Measurements from ENCODE around the gene GABRG3. TPM values are rescaled to one million over a fixed set of nuclear protein-coding genes. Genes with fewer than 3 reads are reported as not detected.

Gene GABRG3
- total and polyA plus RNA-seq, 2 of the 4 experiments (the other 2 are of a cell fraction), result not detected

GRCh38 chr15:27231811-27232210 is 260.8 kb downstream of the GABRG3 start:
- Histone ChIP-seq H3K9ac (ENCODE audit: low read depth, low read length) (no peak overlapping the region), H2AK5ac (ENCODE audit: low read depth, low read length) (no peak overlapping the region), H4K91ac (ENCODE audit: insufficient read depth, low read depth, low read length) (no peak overlapping the region), H3K9me1 (ENCODE audit: insufficient read depth, low read length) (no peaks in the 10 kb centered on the region), H3K18ac (ENCODE audit: low read depth, low read length) (no peak overlapping the region), H2AK9ac (replicated peaks; ENCODE audit: low read depth, low read length, poor library complexity) (no peak overlapping the region), H3K27ac (ENCODE audit: insufficient read depth, low read length) (no peak overlapping the region), H3K4me1 (ENCODE audit: control insufficient read depth, insufficient read depth, low read length) (no peaks in the 10 kb centered on the region), H3K9me3 (ENCODE audit: control insufficient read depth, insufficient read depth, low read length) (peaks cover 24% of the 10 kb centered on the region), H3K23ac (ENCODE audit: low read depth, low read length) (no peak overlapping the region), H3K27me3 (ENCODE audit: control insufficient read depth, insufficient read depth, low read length) (no peaks in the 10 kb centered on the region), H3K4me3 (ENCODE audit: insufficient read depth, low read depth, low read length) (no peak overlapping the region), H3K79me1 (ENCODE audit: low read depth in 1 of 2, low read length in 2 of 2) (no peaks in the 10 kb centered on the region), H3K14ac (replicated peaks; ENCODE audit: low read depth, low read length) (no peak overlapping the region), H3K56ac (ENCODE audit: extremely low read depth, insufficient read depth, low read length) (no peak overlapping the region), H4K5ac (ENCODE audit: low read depth, low read length) (no peak overlapping the region), H2AFZ (replicated peaks; ENCODE audit: low read length, poor library complexity) (no peak overlapping the region), H4K20me1 (ENCODE audit: insufficient read depth, low read length) (no peaks in the 10 kb centered on the region), H4K8ac (ENCODE audit: low read depth in 2 of 2, low read length in 2 of 2) (no peak overlapping the region), H2BK5ac (ENCODE audit: low read depth, low read length, poor library complexity, severe bottlenecking) (no peak overlapping the region), H3K4me2 (ENCODE audit: low read depth, low read length) (no peak overlapping the region), H3K36me3 (ENCODE audit: control insufficient read depth, insufficient read depth, low read length) (no peaks in the 10 kb centered on the region), H2BK120ac (ENCODE audit: low read depth, low read length) (no peak overlapping the region), H2BK15ac (ENCODE audit: low read depth, low read length) (no peak overlapping the region), H3K4ac (ENCODE audit: low read depth, low read length) (no peak overlapping the region), H2BK20ac (ENCODE audit: low read depth, low read length) (no peak overlapping the region)
- CTCF ChIA-PET, result no interaction called here
- in situ Hi-C loops (cut with MboI; ENCODE audit: low sequenced_read_pairs) (no loop called here), dilution Hi-C loops (cut with HindIII; ENCODE audit: low sequenced_read_pairs, unreplicated experiment) (no loop called here), intact Hi-C loops (cut with micrococcal nuclease) (no loop called here)
- DNase-seq (no peak), ATAC-seq (ENCODE audit: low read depth) (no peak)
- TF ChIP-seq MAZ (IDR thresholded peaks at IDR 0.05; ENCODE audit: borderline replicate concordance, low read depth, low read length) (no peak), MXI1 (IDR thresholded peaks at IDR 0.05; ENCODE audit: borderline replicate concordance, low read depth, low read length) (no peak), RFX5 (IDR thresholded peaks at IDR 0.05; ENCODE audit: low read depth, low read length) (no peak), BHLHE40 (IDR thresholded peaks at IDR 0.05; ENCODE audit: low read depth, low read length) (no peak), USF2 (IDR thresholded peaks at IDR 0.05; ENCODE audit: low read depth, low read length) (no peak), NFE2L2 (IDR thresholded peaks at IDR 0.05; ENCODE audit: low read depth, low read length) (no peak), CTCF (conservative IDR thresholded peaks at IDR 0.05; ENCODE audit: low read depth, low read length) (no peak), SMC3 (IDR thresholded peaks at IDR 0.05; ENCODE audit: low read depth, low read length) (no peak), MAFK (IDR thresholded peaks at IDR 0.05; ENCODE audit: low read depth, low read length) (no peak), ELK1 (IDR thresholded peaks at IDR 0.05; ENCODE audit: borderline replicate concordance, low read depth, low read length) (no peak)
- WGBS, 2 experiments (ENCODE audit: extremely low coverage in 2 of 2, insufficient read length in 1 of 2), result no CpG with 5 or more reads among the region's 2 CpGs
- no TSS peak for BruUV-seq (replicated peaks)
- POLR2A ChIA-PET (ENCODE audit: unreplicated experiment), result no interaction called here

Data from IMR-90 (cell line).